Fibroblast of skin of left quadriceps (primary cell): Measurements from ENCODE around the gene TTC23.

Source experiments
- DNase-seq, 2 experiments: peaks; one replicate each; pipeline ENCODE4 v3.0.0-alpha.2; 2013; ENCODE audit warnings: low read depth in 2 of 2

TTC23 gene

DNA sequence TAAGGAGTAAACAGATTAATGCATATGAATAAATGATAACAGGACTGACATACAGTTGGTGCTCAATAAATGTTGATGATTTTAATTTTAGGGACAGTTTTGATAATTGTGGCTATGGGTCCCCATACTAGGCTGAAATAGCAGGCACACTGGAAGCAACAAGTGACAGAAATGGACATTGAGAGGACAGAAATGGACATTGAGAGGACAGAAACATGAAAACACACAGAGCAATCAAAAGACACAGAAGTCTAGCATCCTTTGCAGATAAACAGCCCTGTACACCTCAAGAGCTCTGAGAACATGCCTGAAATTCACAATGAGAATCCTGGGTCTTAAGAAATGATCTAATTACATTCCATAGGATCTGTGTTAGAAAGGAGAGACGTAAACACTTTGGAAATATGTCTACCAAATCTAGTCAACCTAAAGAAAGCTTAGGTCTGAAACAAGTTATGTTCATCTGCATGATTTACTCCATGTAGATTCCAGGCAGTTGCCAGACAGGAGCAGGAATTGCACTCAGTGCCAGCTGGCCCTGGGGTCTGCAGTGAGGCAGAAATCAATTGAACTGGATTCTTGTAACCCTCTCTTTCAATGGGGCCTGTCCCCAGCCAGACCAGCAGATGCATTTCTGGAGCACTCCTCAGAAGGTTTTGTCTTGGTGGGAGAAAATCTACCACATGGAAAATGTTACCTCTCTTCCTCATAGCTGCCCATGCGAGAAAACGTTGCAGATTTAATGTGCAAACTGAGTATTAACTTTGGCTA, 84.2 kb downstream of the TTC23 start:
- DNase-seq, result no peak

DNA sequence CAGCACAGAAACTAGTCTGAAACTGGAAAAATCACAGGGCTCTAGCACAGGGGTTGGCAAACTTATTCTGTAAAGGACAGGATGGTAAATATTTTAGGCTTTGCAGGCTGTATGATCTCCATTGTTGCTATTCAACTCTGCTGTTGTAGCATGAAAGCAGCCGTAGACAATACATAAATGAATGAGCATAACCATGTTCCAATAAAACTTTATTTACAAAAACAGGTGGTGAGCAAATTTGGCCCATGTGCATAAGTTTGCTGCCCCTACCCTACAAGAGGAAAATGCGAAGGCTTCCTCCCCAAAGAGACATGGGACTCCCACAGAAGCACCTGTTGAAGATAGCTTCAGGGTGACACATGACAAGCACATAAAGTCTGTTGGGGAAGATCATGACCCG, 85.3 kb downstream of the TTC23 start:
- no peak for DNase-seq

DNA sequence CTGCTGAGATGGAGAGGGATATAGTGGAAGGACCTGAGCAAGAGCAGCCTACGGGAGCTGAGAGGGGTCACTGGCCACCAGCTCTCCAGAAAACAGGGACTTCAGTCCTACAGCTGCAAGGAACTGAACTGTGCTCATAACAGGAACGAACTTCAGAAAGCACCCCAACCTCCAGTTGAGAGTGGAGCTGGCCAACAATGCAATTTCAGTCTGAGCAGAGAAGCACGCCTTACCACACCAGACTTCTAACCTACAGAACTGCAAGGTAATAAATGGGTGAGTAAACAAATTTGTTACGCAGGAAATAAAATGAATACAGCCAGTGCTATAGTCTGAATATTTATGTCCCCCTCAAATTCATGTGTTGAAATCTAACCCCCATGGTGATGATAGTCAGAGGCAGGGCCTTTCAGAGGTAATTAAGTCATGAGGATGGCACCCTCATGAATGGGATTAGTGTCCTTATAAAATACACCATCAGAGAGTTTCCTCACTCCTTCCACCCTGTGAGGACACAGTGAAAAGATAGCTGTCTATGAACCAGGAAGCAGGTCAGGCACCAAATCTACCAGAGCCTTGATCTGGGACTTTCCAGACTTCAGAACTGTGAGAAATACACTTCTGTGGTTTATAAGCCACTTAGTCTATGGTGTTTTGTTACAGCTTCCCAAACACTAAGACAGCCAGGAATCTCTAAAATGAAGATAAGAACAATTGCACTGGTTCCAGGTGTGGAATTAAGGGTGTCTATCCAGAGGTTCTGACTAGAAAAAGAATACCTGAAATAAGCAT, 85.9 kb downstream of the TTC23 start:
- no peak for DNase-seq

DNA sequence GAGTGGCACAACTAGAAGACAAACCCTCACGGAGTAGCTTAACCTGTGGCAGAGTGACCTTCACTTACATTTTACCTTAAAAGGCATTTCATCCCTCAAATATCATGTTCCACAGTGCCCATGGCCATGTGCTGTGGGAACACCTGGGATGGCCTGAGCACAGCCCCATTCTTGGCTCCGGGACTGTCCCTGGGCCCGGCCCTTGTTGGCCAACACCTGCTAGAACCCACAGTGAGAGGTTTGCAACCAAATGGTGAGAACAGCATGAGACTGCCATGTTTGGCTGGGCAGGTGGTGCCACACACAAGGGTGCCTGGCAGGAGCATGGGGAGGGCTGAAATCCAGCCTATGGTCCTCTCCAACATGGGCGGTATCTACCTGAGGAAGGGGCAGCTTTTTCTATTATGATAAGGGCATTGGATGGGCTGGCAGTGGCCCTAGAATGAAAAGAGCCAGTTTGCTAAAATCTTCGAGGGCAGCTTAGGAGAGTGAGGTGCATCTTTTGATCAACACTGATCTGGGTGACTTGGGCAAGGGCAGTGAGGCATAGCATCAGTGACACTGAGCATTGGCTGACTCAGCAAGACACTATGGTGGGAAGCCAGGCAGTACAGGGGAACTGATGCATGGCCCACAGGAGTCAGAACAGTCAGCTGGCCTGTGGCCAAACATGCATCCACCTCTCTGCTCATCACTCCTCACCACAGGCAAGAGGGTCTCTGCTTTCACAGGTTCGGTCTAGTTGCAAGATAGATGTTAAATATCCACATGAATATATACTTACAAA, 90.6 kb downstream of the TTC23 start:
- DNase-seq, result no peak

DNA sequence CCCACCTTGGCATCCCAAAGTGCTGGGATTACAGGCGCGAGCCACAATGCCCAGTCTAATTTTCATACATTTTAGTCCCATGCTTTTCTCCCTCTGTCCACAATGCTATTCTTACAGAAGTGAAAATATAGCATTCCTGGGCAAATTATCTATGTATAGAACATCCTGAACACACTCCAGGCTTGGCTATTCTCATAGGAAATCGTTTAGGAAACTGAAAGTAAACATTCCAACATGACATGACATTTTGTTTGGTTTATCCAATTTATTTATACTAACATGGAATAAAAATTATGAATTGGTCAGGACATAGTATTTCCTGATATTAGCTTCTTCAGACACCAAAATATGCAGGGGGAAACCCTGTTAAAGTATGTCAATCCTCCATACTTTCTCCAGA, 91.9 kb downstream of the TTC23 start:
- no peak for DNase-seq

DNA sequence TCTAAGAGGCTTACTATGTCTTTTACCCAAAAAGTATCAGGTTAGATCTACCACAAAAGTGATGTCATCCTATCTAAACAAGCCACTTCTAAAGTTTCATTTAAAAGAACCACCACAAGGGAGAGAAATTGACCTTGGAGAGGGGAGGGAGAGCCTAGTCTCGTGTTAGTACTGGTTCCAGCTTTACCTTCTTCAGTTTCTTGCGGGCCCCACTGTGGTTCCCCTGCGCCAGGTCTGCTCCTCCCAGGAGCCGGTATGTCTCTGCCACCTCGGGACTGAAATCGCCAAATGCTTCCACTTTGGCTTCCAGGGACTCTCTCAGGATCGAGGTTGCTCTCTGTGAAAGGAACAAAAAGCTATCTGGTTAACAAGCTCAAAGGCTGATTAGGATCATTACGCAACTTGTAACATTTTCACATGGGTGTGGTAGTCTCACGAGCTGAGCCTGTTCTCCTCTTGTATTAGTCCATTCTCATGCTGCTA, 93.4 kb downstream of the TTC23 start:
- no peak for DNase-seq

DNA sequence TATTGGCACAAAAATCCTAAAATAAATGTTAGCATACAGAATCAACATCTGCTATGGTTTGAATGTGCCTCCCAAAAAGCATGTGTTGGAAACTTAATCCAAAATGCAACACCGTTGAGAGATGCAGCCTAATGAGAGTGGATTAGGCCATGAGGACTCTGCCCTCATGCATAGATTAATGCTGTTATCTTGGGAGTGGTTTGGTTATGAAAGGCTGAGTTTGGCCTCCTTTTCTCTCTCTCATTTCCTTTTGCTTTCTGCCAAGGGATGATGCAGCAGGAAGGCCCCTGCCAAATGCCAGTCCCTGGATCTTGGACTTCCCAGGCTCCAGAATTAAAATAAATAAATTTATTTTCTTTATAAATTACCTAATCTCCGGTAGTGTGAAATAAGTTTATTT, 95.1 kb downstream of the TTC23 start:
- DNase-seq, result no peak

DNA sequence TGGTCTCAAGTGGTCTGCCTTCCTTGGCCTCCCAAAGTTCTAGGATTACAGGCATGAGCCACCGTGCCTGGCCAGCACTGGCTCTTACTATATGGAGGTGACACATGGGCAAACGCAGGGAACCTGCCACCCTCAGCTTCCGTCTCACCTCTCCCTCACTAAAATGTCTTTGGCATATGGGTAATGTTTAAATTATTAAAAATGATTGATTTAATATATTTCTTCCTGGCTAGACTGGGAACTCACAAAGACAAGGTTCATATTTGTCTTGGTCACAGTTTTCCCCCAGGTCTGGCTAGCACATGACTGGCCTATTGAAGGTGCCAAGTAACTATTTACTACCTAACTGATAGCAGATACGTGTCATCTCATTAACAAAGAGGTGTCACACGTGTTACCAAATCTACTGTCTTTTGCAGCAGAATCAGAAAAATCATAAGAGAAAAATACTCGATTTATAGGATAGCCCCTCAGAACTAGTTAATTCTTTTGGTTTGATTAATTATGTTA, 96.3 kb downstream of the TTC23 start:
- DNase-seq, result no peak

DNA sequence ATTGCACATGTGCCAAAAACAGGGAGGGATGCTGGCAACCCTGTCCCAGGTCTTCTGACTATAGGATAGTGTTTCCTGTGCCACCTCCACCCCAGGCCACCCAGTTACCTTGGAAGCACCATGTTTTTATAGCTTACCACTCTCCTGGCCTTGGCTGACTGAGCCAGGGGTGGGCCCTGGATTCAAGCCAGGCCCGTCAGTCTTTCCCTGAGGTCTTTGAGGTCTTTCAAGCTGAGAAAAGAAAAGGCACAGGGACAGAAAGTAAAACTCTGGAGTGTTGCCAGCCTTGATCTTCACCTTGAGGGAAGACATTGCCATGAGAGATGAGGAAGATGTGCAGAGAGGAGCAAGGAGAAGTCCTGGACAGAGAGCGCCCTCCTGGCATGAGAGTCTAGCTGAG, 98.2 kb downstream of the TTC23 start:
- no peak for DNase-seq

DNA sequence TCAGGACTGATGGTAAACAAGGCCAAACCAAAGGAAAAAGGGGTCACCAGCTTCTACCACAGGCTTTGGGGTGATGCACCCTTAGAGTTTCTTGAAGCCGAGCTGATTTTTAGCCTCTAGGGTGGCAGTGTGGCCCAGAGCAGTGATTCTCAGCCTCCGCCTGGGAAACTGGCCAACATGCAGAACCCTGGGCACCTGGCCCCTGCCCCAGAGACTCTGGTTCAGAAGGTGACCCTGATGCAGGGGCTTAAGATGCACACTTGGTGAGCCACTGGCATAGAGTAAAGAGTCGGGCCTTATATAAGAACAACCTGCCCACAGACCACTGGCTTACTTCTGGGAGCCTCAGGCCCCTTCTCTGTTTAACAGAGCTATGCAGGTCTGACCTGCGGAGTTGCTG, 100.0 kb downstream of the TTC23 start:
- no peak for DNase-seq

DNA sequence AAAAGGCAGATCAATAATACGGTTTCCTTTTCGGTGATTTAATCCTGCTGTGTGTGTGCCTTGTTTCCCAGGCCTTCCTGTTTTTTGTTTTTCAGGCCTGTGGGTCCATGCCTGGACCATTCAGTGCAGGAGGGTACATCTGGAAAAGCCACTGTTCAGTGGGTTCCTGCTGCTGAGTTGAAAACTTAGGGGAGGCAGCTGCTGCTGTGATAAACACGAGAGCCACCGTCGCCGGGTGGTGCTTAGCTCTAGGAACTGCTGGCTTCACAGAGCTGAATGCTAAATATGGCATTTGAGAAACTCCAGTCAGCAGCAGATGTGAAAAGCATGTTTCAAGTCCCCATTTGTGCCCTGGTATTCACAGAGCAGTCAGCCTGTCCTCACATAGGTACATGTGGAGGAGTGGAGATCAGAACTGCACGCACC, 100.5 kb downstream of the TTC23 start:
- DNase-seq, result no peak

DNA sequence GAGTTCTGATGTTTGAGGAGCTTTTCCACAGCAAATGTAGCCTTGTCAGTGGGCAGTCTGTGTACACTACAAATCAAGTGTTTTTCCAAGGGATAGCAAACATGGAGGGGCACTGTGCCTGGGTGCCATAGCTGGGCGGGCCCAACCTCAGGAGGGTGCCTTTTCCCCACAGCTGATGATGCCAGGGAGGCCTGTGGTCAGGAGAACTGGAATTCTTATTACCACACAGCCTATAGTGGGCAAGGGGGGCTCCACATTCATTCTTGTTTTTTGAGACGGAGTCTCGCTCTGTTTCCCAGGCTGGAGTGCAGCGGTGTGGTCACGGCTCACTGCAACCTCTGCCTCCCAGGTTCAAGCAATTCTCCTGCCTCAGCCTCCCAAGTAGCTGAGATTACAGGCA, 102.7 kb downstream of the TTC23 start:
- DNase-seq, result no peak

DNA sequence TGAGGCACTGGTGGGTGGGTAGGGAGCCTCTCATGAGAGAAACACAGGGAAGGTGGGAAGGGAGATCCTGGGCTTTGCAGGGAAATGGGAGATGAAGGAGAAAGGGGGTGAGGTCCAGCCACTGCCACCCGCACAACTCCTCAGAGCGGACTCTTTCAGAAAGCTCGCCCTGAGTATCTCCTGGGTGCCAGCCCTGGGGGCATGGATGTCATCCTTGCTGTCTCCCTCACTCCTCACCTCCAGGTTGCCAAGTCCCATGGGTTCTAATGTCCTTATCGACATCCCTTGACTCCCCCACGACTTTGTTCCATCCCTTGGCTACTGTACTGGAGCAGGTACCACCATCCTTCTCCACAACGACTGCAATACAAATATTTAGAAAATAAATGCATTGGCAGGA, 103.6 kb downstream of the TTC23 start:
- no peak for DNase-seq

DNA sequence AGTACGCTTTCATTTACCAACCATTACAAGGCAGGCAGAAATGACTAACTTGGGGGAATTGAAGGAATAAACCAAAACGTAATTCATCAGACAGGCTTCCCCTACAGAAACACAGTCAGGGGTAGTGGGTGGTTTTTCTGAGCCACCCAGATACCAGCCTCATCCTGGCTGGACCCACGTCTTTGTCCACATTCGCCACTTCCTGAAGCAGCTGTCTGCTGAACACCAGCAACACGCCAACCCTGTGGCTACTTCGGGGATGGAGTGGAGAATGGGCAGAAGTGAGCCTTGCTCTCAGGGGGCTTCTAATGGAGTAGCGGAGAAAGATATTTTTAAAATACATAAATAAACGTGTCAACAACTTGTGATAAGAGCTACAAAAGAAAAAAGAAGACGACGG, 104.4 kb downstream of the TTC23 start:
- no peak for DNase-seq

DNA sequence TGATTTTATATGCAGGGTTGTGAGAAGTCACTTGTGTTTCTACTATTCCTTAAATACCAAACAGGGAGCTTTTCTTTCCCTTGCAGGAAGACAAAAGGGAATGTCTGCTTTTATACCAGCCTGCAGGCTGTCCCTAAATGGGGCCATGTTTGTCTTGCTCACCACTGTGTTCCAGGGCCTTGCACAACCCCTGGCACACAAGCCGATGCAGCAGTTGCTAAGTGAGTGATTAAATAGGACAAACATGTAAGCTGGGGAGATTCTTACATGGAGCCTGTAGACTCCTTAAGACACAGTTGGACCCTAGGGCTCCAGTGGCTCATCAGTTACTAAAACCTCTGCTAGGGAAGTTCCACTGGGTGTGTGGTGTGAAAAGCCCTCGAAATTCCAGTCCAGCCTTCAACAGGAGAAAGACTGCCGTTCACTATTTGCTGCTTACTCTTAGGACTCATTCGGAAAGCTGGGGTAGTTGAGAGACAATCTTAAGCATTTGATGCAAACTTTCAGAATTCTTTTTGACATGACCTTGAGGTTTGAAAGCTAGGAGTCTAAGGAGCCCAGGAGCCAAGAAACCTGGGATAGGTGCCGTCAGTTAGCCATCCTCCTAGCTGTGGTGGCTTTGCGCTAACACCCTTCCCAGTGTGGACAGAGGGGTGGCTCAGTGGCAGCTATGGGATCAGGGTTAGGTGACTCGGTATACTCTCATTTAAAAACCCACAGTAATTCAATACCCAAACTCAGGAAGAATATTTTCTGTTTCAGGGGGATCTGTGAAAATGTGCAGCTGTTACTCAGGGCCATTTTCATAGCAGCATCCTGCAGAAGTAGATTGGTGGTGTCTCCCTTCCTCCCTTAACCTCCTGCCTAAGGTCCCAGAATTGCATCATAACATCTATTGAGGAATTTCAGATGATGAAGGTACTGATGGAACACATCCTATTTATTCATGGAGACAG, 105.4 kb downstream of the TTC23 start:
- no peak for DNase-seq

DNA sequence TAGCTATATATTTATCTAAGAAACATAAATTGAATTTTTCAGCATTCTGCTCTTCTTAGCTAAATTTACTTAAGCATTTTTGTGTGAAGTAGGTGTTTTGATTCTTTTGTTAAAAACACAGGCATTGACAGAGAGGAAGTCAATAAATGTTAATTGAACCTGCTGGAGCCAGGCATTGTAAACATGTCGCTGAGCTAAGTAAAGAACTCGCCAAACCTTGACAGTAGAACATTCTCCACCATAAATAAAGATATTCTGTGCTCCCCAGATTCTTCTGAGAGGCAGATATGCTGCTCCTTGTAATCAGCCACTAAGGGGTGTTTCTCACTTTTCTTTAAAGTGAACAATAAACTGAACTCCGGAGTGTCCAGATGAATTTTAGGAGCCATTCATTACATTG, 106.1 kb downstream of the TTC23 start:
- DNase-seq, result no peak

DNA sequence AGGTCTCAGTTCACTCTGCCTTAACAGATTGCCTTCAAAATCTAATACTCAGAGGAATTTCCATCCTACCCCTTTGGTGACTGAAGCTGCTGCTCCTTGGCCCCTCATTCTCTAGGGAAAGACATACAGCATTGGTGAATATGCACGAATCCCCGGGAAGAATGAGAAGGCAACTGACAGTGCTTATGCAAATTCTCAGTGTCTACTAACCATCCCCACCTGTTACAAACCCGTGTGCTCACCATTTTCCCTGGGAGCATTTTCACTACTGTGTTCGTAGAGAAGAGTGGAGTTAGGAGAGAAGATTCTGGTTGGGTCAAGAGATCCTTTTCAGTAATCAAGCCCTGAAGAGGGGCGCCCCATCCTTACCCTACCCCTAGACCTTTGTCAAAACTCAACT, 106.8 kb downstream of the TTC23 start:
- DNase-seq, result no peak

DNA sequence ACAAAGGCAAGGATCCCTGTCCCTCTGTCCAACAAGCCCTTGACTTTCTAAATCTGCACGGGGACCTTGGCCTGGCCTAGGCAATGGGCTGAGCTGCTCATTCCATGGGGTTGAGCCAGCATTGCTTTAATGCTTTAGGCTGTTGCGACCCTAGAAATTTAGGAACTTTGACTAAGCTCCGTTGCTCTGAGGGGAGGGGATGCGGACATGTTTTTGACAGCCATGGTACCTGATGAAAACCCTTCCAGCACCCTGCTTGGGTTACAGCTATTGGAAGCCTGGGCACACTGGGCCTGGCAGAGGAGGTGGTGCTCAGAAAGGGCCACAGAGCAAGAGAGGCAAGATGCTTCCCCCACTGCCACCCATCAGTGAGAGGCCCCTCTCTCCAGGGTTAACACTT, 107.4 kb downstream of the TTC23 start:
- no peak for DNase-seq

DNA sequence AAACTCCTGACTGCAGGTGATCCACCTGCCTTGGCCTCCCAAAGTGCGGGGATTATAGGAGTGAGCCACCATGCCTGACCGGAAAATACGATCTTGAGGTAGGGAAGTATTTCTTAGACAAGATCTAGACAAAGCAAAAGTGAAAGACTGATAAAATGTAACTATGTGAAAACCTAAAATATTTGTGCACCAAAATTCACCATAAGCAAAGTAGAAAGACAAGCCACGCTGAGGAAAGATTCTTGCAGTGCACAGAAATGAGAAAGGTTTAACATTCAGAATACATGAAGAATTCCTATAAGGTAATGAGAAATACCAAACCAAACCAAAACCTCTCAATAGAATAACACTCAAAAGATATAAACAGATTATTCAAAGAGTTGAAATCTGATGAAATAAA, 108.8 kb downstream of the TTC23 start:
- DNase-seq, result no peak

DNA sequence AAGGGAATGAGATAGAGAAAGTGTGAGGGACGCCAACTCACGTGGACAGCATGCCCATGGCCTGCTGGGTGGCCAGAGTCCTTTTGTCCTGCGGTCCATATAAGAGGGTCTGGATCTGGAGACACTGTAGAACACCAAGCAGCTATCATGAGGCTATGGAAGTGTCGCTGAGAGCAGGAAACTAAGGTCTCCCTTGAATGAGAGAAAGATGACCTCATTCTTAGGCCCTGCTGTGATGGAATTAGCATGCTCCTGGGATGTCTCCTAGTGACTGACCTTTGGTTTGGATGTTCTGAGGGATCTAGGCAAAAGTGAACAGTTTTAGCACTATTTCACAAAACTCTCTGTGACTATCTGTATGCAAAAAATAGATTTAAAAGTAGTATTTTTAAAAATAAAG, 110.1 kb downstream of the TTC23 start:
- no peak for DNase-seq

DNA sequence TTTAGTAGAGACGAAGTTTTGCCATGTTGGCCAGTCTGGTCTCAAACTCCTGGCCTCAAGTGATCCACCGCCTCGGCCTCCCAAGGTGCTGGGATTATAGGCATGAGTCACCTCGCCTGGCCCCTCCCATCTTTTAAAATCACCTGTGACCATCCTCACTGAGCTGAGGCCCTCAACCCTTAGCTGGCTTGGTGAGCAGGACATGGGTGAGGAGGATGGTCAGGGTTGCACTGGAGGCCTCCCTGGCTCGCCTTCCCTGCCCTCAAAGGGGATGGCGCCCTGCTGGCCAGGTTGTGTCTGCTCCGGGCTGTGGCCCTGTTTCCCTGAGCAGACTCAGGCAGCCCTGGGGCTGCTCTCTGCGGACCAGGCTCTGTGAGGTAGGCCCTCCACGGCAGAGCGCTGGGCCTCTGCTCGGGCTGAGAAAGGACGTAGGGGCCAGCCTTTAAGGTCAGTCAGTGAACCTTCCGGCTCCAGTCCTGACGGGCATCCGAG, 110.8 kb downstream of the TTC23 start:
- no peak for DNase-seq
